NOMO-1 treated with dmso at 0.1 percent for 144 hours (cell line): Measurements from ENCODE around the gene CHPF.

Experiments
- DNase-seq: peaks from one replicate; lab custom pipeline; 2025; ENCODE audit not compliant: unreplicated experiment; lab: John Stamatoyannopoulos, UW

CHPF gene

GRCh38 chr2:219514836-219515235 lies 28.8 kb downstream of the CHPF start:
- no peak for DNase-seq

GRCh38 chr2:219514196-219514761 lies 29.3 kb downstream of the CHPF start, which contains the start of gene ASIC4:
Gene ASIC4, plus strand, starts transcription at chr2:219514482. Its CDS starts 243 bp downstream, at chr2:219514725.
- no peak for DNase-seq

DNA sequence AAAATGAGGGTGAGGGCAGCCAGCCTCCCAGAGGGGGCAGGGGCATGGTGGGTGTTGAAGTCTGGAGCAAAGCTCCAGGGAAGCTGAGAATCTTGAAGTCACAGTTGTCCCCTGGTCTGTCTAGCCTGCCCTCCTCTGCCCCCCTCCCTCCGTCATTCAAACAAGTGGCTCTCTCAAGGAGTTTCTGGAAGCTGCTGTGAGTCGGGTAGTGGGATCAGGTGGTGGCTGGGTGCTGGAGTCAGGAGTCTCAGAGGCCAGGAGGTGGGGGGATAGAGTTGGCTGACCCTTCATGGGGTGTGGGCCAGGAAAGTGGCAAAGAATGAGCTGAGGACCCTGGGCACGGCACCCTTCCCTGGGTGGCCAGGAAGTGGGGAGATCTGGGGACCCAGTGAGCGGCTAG lies 29.8 kb downstream of the CHPF start:
- DNase-seq = no peak

DNA sequence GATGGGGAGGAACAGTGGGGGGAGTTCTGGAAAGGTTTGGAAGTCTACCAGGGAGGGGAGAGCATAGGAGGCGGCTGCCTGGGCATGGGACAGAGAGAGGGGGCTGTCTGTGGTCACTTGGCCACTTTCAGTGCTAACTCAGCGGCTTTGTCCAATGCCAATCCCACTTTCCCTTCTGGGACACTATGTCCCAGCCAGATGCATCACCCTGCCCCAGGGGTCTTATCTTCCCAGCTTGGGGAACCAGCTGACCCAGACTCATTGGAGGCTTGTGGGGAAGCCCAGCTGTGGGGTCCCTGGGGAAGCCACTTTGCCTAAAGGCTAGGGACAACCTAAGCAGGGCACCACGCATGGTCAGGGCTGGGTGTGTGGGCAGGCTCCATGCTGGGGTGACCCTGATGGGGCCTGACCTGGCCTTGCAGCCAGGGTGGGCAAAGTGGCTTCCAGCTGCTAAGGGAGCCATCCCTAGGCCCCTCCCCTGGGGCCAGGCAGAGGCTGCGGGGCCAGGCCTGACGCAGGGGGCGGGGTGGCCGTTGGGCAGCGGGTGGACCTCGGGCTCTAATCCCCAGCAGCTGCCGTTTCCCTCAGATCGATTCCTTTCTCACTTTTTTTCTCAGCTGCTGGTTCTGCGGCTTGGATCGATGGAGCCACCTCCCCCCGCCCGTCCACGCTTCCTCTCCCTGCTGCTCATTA lies 30.9 kb downstream of the CHPF start:
- no peak for DNase-seq

DNA sequence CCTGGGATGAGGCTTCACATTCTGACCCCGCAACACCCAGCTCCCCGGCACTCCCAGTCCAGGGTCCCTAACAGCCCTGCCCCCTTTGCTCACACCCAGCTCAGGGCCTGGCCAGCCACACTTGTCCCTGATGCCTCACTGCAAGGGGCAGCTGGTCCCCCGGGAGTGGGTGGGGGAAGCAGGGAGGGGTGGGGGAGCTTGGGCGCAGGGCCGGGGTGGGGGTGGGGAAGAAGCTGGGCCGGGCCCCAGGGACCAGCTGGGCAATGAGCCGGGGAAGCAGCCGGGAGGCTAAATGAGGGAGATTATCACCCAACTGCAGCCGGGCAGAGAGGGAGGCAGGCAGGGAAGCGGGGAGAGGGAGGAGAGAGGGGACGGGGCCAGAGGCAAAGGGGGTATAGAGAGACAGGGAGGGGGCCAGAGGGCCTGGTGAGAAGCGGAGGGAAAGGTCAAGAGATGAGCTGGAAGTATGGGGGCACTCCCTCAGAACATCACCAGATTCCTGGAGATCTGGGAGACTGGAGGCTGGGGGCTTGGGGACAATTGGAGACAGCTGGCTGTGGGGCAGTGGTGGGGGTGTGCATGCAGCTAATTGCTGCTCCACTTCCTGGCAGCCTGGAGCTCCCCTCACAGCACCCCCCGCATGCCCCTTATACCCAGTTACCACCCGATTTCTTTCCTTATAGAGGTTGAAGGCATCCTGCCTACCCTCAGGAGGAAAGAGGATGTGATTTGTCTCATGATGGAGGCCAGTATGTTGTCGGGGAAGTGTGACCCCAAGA lies 31.9 kb downstream of the CHPF start:
- DNase-seq = no peak

DNA sequence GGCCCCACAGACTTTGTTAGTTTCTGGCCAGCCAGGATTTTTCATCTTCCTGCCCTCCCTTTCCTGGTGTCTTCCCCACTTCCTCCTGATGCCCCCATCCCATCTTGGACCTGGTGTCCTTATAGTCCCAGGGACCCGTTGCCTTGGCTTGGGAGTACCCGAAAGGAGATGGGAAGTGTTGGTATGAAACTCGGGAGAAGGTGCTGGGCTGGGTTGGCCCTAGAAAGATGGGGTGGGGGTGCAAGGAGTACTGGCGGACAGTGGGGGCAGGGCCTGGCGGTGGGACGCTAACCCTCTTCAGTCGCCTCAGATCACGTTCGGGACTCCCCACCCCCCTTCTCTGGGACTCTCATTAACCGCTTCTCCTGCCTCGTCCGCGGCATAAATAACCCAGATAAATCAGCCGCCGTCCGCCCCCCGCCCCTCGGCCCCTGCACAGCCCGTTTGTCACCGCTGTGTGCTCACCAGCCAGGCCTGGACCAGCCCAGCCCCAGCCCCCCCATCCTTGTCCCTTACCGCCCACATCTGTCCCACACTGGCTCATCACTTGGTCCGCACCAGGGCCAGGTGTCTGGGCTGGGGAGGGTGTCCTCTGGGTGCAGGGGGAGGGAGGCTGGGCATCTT lies 33.0 kb downstream of the CHPF start:
- no peak for DNase-seq

- DNase-seq = no peak
These were observed 33.7 kb downstream of the CHPF start for GRCh38 chr2:219509780-219510511.

DNA sequence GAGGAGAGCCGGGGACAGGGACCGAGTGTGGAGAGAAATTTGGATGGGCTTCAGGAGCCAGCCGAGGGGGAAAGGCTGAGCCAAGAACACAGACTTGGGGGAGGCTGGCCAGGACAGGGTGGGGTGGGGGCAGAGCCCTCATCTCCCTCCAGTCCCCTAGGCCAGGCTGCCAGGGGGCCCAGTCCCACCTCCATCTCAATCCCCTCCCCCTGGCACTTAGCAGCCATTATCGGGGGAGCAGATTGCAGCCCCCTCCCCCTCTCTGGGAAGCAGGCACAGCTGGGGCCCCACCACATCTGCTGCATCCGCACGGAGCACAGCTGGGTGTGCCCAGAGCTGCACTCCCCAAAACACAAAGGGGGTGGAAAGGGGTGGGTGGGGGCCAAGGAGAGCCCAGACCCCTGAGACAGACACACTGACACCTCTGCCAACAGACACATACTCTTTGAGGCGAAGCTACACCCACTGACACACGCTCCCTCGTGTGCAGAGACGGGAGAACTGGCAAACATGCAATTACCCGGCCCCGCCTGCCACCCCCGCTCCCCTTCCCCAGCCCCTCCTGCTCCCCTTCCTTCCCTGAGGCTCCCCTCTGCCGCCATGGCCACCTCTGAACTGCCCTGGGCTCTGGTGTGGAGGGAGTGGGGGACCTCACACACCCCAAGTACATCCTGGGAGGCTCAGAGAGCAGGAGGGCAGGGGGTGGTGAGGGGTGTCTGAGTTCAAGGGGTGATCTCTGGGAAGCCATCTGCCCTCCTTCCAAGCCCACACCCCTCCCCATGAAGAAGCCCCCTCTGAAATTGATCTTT lies 34.4 kb downstream of the CHPF start:
- DNase-seq = no peak

- DNase-seq = no peak
These were observed 35.2 kb downstream of the CHPF start for GRCh38 chr2:219508444-219508734.

- DNase-seq = no peak
These were observed 35.8 kb downstream of the CHPF start for GRCh38 chr2:219507581-219508443.

DNA sequence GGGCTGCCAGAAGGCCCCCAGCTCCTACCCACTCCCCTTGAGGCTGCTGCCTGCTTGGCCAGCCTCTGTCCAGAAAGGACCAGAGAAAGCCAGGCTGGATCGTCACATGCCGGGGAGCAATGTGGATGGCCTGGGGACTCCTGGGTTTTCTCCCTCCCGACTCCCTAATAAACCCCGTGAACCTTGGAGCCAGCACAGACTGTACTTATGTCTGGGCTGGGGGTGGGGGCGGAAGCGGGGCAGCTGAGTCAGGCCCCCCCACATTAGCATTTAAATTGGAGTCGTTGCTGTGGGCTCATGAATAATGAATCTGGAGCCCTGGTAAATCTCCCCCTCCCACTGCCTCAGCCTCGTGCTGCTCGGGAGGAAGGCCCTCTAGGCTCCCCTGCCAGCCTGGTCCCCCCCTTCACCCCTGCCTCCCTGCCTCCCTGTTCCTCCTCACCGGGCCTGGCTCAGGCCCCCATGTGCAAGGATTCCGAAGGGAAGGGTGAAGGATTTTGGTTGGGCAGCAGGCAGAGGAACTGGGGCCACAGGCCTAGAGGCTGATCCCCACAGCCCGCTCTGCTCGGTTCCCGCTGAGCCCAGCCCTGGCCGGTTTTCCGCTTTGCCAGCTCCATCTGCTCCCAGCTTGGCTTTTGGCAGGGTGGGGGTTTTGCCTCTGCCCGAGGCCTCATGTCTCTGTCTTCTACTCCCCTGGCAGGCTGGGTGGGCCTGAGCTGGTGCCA lies 36.6 kb downstream of the CHPF start:
- no peak for DNase-seq

DNA sequence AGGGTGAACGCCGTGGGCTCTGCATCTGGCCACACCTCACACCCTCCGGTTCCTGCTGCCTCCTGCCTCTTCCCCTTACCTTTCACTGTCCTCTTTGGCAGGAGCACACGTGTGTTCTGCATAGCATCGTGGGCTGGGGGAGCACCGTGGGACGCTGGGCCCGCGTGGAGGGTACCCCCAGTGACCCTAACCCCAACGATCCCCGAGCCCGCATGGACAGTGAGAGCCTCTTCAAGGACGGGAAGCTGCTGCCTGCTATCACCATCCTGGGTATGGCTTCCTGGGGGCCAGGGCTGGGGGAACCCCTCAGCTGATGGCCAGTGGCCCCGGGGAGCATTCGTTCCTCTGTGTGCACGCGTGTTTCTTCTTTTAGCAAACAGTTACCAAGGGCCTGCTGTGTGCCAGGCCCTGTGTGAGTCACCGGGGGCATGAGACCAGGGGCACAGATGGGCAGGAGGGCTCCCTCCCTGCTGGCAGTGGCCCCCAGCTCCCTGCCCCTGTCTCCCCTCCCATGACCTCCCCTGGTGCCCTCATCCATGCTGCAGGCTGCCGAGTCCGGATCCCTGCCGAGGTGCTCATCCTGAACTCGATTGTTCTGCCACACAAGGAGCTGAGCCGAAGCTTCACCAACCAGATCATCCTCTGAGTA lies 37.3 kb downstream of the CHPF start:
- no peak for DNase-seq

DNA sequence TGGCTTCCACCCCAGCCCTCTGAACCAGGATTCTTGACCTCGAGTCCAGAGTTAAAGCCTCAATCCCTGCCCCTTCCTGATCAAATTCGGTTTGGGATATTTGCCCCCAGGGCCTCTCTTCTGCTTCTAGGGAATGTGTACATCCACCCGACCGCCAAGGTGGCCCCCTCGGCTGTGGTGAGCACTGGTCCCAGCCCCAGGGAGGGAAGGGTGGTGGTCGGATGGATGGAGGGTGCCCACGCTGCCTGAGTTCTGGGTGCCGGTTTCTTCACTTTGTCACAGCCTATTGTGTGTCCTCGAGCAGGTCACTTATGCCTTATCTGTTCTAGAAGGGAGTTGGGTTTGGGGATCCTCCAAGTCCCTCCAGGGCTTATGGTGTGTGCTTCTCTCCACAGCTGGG lies 38.0 kb downstream of the CHPF start:
- DNase-seq = no peak

GRCh38 chr2:219502618-219503017 lies 41.0 kb downstream of the CHPF start:
- DNase-seq = no peak

GRCh38 chr2:219501849-219502248 lies 41.8 kb downstream of the CHPF start:
- DNase-seq = no peak

- no peak for DNase-seq
These were observed 43.5 kb downstream of the CHPF start for GRCh38 chr2:219500135-219500534.

DNA sequence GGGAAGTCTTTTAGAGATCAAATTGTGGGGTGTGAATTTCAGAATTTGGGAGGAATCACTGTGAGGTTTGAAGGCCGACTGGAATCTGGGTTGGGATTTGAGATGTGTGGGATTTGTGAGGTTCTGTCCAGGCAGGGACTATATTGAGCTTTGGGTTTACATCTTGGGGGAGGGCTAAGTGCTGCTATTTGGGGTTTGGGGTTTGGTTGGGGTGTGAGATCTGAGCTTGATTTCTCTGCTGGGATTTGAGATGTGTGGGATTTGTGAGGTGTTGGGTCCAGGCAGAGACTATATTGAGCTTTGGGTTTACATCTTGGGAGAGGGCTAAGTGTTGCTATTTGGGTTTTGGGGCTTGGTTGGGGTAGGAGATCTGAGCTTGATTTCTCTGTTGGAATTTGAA lies 44.1 kb downstream of the CHPF start:
- DNase-seq = no peak

DNA sequence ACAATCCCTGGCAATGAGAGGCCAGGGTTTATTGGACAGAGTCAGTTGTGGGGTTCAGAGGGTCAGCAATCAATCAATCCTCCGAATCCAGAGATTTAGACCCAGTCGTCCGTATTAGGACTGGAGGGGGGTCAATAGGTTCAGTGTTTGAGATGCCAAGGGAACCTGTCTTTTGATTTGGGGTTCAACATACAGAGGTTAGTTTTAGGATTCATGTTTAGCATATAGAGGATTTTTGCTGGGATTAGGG lies 44.6 kb downstream of the CHPF start:
- DNase-seq = no peak
